ENCODE measurements around the gene TRPM6.

Gene TRPM6

GRCh38 chr9:74772121-74772520, 115.6 kb downstream of the TRPM6 start:
- no peak for DNase-seq

GRCh38 chr9:74771672-74772071, 116.0 kb downstream of the TRPM6 start:
- no peak for DNase-seq

GRCh38 chr9:74771262-74771585, 116.5 kb downstream of the TRPM6 start:
- DNase-seq = no peak

- DNase-seq = no peak
These were observed 117.0 kb downstream of the TRPM6 start for GRCh38 chr9:74770508-74771261.

GRCh38 chr9:74765481-74765971, 122.2 kb downstream of the TRPM6 start:
- DNase-seq = no peak

GRCh38 chr9:74762950-74763349, 124.8 kb downstream of the TRPM6 start:
- no peak for DNase-seq

- DNase-seq = no peak
These were observed 127.6 kb downstream of the TRPM6 start for GRCh38 chr9:74760031-74760700.

- DNase-seq = no peak
These were observed 131.7 kb downstream of the TRPM6 start for GRCh38 chr9:74755999-74756398.

GRCh38 chr9:74755355-74755754, 132.4 kb downstream of the TRPM6 start:
- DNase-seq = no peak

GRCh38 chr9:74753650-74754049, 134.1 kb downstream of the TRPM6 start:
- no peak for DNase-seq

GRCh38 chr9:74748966-74749365, 138.8 kb downstream of the TRPM6 start:
- no peak for DNase-seq

- peak; percentile 11 for DNase-seq
These were observed 144.7 kb downstream of the TRPM6 start for GRCh38 chr9:74742792-74743730.

- DNase-seq = no peak
These were observed 145.4 kb downstream of the TRPM6 start for GRCh38 chr9:74742191-74742790.

GRCh38 chr9:74736646-74737045, 151.1 kb downstream of the TRPM6 start:
- no peak for DNase-seq

- DNase-seq = no peak
These were observed 152.0 kb downstream of the TRPM6 start for GRCh38 chr9:74735761-74736160.

GRCh38 chr9:74729136-74729695, 158.5 kb downstream of the TRPM6 start:
- DNase-seq = no peak

- DNase-seq = no peak
These were observed 159.5 kb downstream of the TRPM6 start for GRCh38 chr9:74728176-74728575.

- no peak for DNase-seq
These were observed 161.1 kb downstream of the TRPM6 start for GRCh38 chr9:74726581-74726980.

GRCh38 chr9:74724317-74724716, 163.4 kb downstream of the TRPM6 start:
- DNase-seq = no peak

GRCh38 chr9:74721696-74722660, 165.7 kb downstream of the TRPM6 start:
- DNase-seq = no peak

GRCh38 chr9:74719306-74719705, 168.4 kb downstream of the TRPM6 start:
- DNase-seq = no peak
